ENCODE data around the gene ATP2C2.
"Not testable (repeated sequence)": the region's sequence is repeated elsewhere in the genome, so short reads cannot be mapped to it uniquely, and the experiment has no call there.

Gene ATP2C2

GRCh38 chr16:84444476-84444875 is 76.1 kb downstream of the ATP2C2 start:
- FAIRE-seq (no peak), DNase-seq (ENCODE audit: insufficient read length, low spot score) (no peak)
- no peak for TF ChIP-seq POLR2A (IDR thresholded peaks at IDR 0.05; ENCODE audit: low read depth, low read length)

GRCh38 chr16:84446084-84446483 is 77.7 kb downstream of the ATP2C2 start:
- no peak for FAIRE-seq
- TF ChIP-seq POLR2A (IDR thresholded peaks at IDR 0.05; ENCODE audit: low read depth, low read length), result no peak
- no peak for DNase-seq (ENCODE audit: insufficient read length, low spot score)

GRCh38 chr16:84446596-84447392 is 78.5 kb downstream of the ATP2C2 start:
- DNase-seq (ENCODE audit: insufficient read length, low spot score) (no peak), FAIRE-seq (no peak)
- no peak for TF ChIP-seq POLR2A (IDR thresholded peaks at IDR 0.05; ENCODE audit: low read depth, low read length)

GRCh38 chr16:84448444-84448843 is 80.1 kb downstream of the ATP2C2 start:
- FAIRE-seq (no peak), DNase-seq (ENCODE audit: insufficient read length, low spot score) (no peak)
- no peak for TF ChIP-seq POLR2A (IDR thresholded peaks at IDR 0.05; ENCODE audit: low read depth, low read length)

- TF ChIP-seq POLR2A (IDR thresholded peaks at IDR 0.05; ENCODE audit: low read depth, low read length), result no peak
- FAIRE-seq (no peak), DNase-seq (ENCODE audit: insufficient read length, low spot score) (no peak)
Observed at GRCh38 chr16:84449156-84450140, 81.1 kb downstream of the ATP2C2 start.

GRCh38 chr16:84450176-84450865 is 82.0 kb downstream of the ATP2C2 start:
- no peak for FAIRE-seq
- TF ChIP-seq POLR2A (IDR thresholded peaks at IDR 0.05; ENCODE audit: low read depth, low read length), result no peak
- DNase-seq (ENCODE audit: insufficient read length, low spot score), result no peak

GRCh38 chr16:84451010-84451676 is 82.8 kb downstream of the ATP2C2 start:
- FAIRE-seq; DNase-seq (ENCODE audit: insufficient read length, low spot score): not testable (repeated sequence)

GRCh38 chr16:84451781-84452180 is 83.4 kb downstream of the ATP2C2 start:
- no peak for TF ChIP-seq POLR2A (IDR thresholded peaks at IDR 0.05; ENCODE audit: low read depth, low read length)
- FAIRE-seq (no peak), DNase-seq (ENCODE audit: insufficient read length, low spot score) (no peak)

GRCh38 chr16:84453061-84453752 is 84.9 kb downstream of the ATP2C2 start:
- no peak for DNase-seq (ENCODE audit: insufficient read length, low spot score)
- no peak for TF ChIP-seq POLR2A (IDR thresholded peaks at IDR 0.05; ENCODE audit: low read depth, low read length)
- FAIRE-seq, result no peak

- DNase-seq (ENCODE audit: insufficient read length, low spot score) (no peak), FAIRE-seq (no peak)
- TF ChIP-seq POLR2A (IDR thresholded peaks at IDR 0.05; ENCODE audit: low read depth, low read length), result no peak
Observed at GRCh38 chr16:84454611-84455010, 86.3 kb downstream of the ATP2C2 start.

- DNase-seq (ENCODE audit: insufficient read length, low spot score), result no peak
- no peak for TF ChIP-seq POLR2A (IDR thresholded peaks at IDR 0.05; ENCODE audit: low read depth, low read length)
- no peak for FAIRE-seq
Observed at GRCh38 chr16:84455031-84455430, 86.7 kb downstream of the ATP2C2 start.

GRCh38 chr16:84458606-84459532 is 90.5 kb downstream of the ATP2C2 start:
- no peak for TF ChIP-seq POLR2A (IDR thresholded peaks at IDR 0.05; ENCODE audit: low read depth, low read length)
- DNase-seq (ENCODE audit: insufficient read length, low spot score) (no peak), FAIRE-seq (no peak)

Measured in H54 (cell line).